Measurements from ENCODE around the gene MET. TPM values are rescaled to one million over a fixed set of nuclear protein-coding genes. Genes with fewer than 3 reads are reported as not detected.

MET gene
- total and polyA plus RNA-seq, 2 of the 13 experiments (the other 11 are each of a cell fraction or from before 2014, with no cell fraction given): 21.8 to 31.5 TPM

- TF ChIP-seq NR0B2 (CRISPR knock-in tag; IDR thresholded peaks at IDR 0.05) (no peak), ZGPAT (CRISPR knock-in tag; IDR thresholded peaks at IDR 0.05) (no peak), KIAA2018 (CRISPR knock-in tag; IDR thresholded peaks at IDR 0.05; ENCODE audit: borderline replicate concordance) (no peak)
These were observed 104.0 kb downstream of the MET start (continued) for GRCh38 chr7:116776046-116776445.

Measured in HepG2 (cell line).